C4-2B (cell line): ENCODE results near the gene MSX2.
A peak's percentile ranks its signal among the peaks of the same experiment; 100 is the strongest.

Source experiments
- H3K27ac ChIP-seq: fragments of 450-650 bp; 2 replicates; pipeline ENCODE4 v1.5.1; 2017
- CTCF ChIP-seq: fragments of 450-650 bp; conservative IDR thresholded peaks from 2 replicates; pipeline ENCODE4 v1.5.1; 2017; ENCODE audit warnings: mild to moderate bottlenecking
- ZFX ChIP-seq: fragments of 450-650 bp; IDR thresholded peaks from 2 replicates; pipeline ENCODE4 v1.6.1; 2017

MSX2 gene

GRCh38 chr5:174706997-174707572 lies 17.3 kb upstream of the MSX2 start:
- peak overlapping the region; percentile 33; the same call in 1 of the 2 replicates for H3K27ac ChIP-seq
- no peak for TF ChIP-seq CTCF
- TF ChIP-seq ZFX, result no peak

- peak overlapping the region; percentile 9; the same call in 1 of the 2 replicates for H3K27ac ChIP-seq
- TF ChIP-seq ZFX (no peak), CTCF (no peak)
These were observed 16.7 kb upstream of the MSX2 start for GRCh38 chr5:174707671-174708070.

GRCh38 chr5:174708476-174709207 lies 15.7 kb upstream of the MSX2 start:
- no peak for TF ChIP-seq ZFX
- no peak for TF ChIP-seq CTCF
- no peak overlapping the region; the same call in 1 of the 2 replicates for H3K27ac ChIP-seq

- no peak overlapping the region for H3K27ac ChIP-seq
- no peak for TF ChIP-seq CTCF
- no peak for TF ChIP-seq ZFX
These were observed 9.6 kb upstream of the MSX2 start for GRCh38 chr5:174714751-174715150.

GRCh38 chr5:174715804-174716203 lies 8.6 kb upstream of the MSX2 start:
- TF ChIP-seq ZFX, result no peak
- no peak for TF ChIP-seq CTCF
- no peak overlapping the region for H3K27ac ChIP-seq

GRCh38 chr5:174717826-174718455 lies 6.4 kb upstream of the MSX2 start:
- TF ChIP-seq ZFX (no peak), CTCF (no peak)
- no peak overlapping the region for H3K27ac ChIP-seq
